Activated naive CD8-positive, alpha-beta T cell treated with anti-CD3 and anti-CD28 coated beads, Interleukin-2, amount 50 U/mL, for 24 hours (primary cell): ENCODE results near the gene PDE9A.

Experiments
- ATAC-seq: fragments of 150-1000 bp; cut with Tn5 transposase; one replicate; pipeline ENCODE4 v1.10.0; 2021
- DNase-seq: peaks from one replicate; pipeline ENCODE4 v3.0.0; 2021
- H3K27ac Mint-ChIP-seq: one replicate; pipeline ENCODE4 v1.8.0; 2021; ENCODE audit warnings: mild to moderate bottlenecking, mixed read lengths
- H3K27me3 Mint-ChIP-seq: one replicate; pipeline ENCODE4 v1.8.0; 2021; ENCODE audit warnings: mixed read lengths
- H3K36me3 Mint-ChIP-seq: one replicate; pipeline ENCODE4 v1.8.0; 2021; ENCODE audit warnings: low read depth, mixed read lengths
- H3K4me1 Mint-ChIP-seq: one replicate; pipeline ENCODE4 v1.8.0; 2021; ENCODE audit warnings: mixed read lengths
- H3K4me3 Mint-ChIP-seq: one replicate; pipeline ENCODE4 v1.8.0; 2021; ENCODE audit warnings: mild to moderate bottlenecking, moderate library complexity, mixed read lengths
- H3K9me3 Mint-ChIP-seq: one replicate; pipeline ENCODE4 v1.8.0; 2021; ENCODE audit warnings: mixed read lengths

The PDE9A gene

GRCh38 chr21:42815217-42815616 lies 161.8 kb downstream of the PDE9A start:
- Mint-ChIP-seq H3K36me3 (peaks cover 2% of the 10 kb centered on the region), H3K27me3 (peaks cover 2% of the 10 kb centered on the region), H3K27ac (no peak overlapping the region), H3K4me1 (no peaks in the 10 kb centered on the region), H3K4me3 (no peak overlapping the region), H3K9me3 (peaks cover 3% of the 10 kb centered on the region)
- DNase-seq (no peak), ATAC-seq (no peak)

GRCh38 chr21:42818328-42818749 lies 164.9 kb downstream of the PDE9A start:
- peak; percentile 74 for DNase-seq
- Mint-ChIP-seq H3K4me3 (no peak overlapping the region), H3K36me3 (peaks cover 2% of the 10 kb centered on the region), H3K27ac (no peak overlapping the region), H3K9me3 (peaks cover 3% of the 10 kb centered on the region), H3K27me3 (peaks cover 2% of the 10 kb centered on the region), H3K4me1 (no peaks in the 10 kb centered on the region)
- peak; percentile 86 for ATAC-seq

GRCh38 chr21:42819861-42820615 lies 166.6 kb downstream of the PDE9A start:
- Mint-ChIP-seq H3K4me1 (no peaks in the 10 kb centered on the region), H3K9me3 (peaks cover under 1% of the 10 kb centered on the region), H3K36me3 (peaks cover under 1% of the 10 kb centered on the region), H3K27ac (no peak overlapping the region), H3K4me3 (no peak overlapping the region), H3K27me3 (peaks cover 2% of the 10 kb centered on the region)
- ATAC-seq (no peak), DNase-seq (no peak)

- DNase-seq = no peak
- peaks cover 10% of the 10 kb centered on the region for H3K27me3 Mint-ChIP-seq
- no peaks in the 10 kb centered on the region for H3K4me1 Mint-ChIP-seq
- no peak overlapping the region for H3K4me3 Mint-ChIP-seq
- no peaks in the 10 kb centered on the region for H3K9me3 Mint-ChIP-seq
- no peak overlapping the region for H3K27ac Mint-ChIP-seq
- H3K36me3 Mint-ChIP-seq = no peaks in the 10 kb centered on the region
- no peak for ATAC-seq
Measured at GRCh38 chr21:42820616-42821465, 167.4 kb downstream of the PDE9A start.
